GM21529 (cell line): Measurements from ENCODE around the gene HNMT.
"Not testable (repeated sequence)": the region's sequence is repeated elsewhere in the genome, so short reads cannot be mapped to it uniquely, and the experiment has no call there.

Experiments used
- ATAC-seq: cut with Tn5 transposase; IDR thresholded peaks from one replicate; pipeline ENCODE4 v1.9.1; 2021; ENCODE audit not compliant: unreplicated experiment

The HNMT gene

DNA sequence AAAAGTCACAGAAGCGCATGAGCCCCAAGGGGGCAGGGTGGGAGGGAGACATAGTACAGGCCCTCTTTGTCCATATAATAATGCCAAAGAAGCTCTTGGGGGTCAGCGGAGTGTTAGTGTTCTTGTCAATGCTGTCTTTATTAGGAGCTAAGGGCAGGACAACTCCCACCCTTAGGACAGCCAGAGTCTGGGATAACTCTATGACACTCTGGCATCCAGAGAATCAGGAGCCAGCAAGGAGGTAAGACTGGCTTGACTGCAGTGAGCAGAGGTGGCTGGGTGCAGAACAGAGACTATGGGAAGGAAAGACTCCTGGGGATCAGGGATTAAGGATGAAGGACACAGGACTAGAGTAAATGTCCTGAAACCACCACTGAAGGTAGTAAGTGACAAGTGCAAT is 19.0 kb upstream of the HNMT start:
- no peak for ATAC-seq

- ATAC-seq = no peak
These were observed 18.0 kb upstream of the HNMT start for GRCh38 chr2:137946227-137946626.

DNA sequence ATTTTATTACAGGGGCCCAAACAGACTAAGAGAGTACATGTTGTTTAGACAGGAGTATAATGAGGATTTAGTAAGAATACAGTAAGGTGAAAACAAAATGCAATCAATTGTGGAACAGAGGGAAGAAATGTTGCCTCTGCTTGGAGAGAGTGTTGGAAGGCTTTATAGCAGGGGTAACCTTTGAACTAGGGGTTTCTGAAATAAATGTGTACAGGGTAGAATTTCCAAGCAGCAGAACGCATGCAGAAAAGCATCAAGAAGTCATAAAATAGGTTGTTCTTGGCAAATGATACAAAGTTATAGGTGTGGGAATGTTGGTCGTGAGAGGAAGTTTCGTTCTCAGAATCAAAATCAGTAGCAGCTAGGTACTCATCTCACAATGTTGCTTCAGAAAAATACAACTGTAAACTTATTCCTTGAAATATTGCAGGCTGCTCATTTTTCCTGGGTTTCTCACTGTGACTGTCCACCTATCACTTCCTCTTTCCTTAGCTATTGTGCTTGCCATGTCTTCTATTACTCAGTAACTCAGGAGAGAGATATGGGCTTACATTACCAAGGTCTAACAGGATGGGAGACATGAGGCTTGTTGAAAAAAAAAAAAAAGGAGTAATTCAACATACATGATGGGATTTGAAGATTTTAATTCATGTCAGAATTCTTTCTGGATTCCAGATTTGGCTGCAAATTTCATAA is 17.1 kb upstream of the HNMT start:
- ATAC-seq = no peak

GRCh38 chr2:137947728-137948336 is 16.4 kb upstream of the HNMT start:
- no peak for ATAC-seq

DNA sequence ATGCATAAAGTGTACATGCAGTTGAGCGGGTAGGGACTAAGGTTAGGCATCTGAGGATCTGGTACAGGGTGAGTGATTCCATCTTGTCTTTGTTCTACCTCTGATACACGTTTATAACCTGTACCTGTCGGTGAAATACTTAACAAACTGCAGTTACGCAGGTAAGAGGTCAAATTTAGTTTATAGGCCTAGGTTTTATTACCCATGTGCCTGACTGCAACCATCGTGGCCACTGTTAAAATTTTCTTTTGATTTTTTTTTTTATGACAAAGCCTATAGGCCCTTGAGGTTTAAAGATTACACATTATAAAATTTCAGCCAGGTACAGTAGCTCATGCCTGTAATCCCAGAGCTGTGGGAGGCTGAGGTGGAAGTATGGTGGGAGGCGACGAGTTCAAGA is 15.4 kb upstream of the HNMT start:
- no peak for ATAC-seq

- ATAC-seq = no peak
These were observed 14.0 kb upstream of the HNMT start for GRCh38 chr2:137950238-137950637.

DNA sequence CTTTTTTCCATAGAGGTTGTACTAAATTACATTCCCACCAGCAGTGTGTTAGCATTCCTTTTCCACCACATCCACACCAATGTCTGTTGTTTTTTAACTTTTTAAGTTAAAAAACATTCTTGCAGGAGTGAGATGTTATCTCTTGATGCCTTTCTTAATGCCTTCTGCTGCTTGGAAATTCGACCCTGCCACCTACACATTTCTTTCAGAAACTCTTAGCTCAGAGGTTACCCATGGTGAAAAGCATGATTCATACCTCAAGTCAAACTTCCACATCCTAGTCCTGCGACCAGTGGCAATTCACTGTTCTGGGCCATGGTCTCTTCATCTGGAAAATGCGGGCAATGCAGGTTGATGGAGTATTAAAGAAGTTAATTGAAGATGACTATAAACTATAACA is 12.7 kb upstream of the HNMT start:
- no peak for ATAC-seq

DNA sequence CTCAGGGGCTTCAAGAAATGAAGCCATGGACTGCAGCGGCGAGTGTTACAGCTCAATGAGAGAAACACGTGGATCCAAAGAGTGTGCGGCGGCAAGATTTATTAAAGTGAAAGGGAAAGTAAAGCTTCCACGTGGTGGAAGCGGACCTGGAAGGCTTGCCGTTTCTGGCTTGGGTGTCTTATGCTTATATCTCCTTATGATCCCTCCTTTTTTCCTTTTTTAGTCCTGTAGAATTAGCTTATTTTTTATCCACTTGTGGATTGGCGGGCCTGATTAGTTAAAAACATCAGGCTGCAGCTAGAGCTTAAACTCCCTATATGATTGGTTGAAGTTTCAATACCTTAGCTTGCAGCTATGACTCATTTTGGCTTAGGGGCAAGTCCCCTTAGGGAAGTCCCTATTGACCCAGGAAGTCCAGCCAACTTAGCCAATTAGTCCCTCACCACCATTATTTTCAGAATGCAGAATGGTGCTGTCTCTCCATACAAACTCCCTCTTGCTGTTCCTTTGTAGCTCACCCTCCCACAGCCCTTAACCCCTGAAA is 11.6 kb upstream of the HNMT start:
- ATAC-seq = no peak

DNA sequence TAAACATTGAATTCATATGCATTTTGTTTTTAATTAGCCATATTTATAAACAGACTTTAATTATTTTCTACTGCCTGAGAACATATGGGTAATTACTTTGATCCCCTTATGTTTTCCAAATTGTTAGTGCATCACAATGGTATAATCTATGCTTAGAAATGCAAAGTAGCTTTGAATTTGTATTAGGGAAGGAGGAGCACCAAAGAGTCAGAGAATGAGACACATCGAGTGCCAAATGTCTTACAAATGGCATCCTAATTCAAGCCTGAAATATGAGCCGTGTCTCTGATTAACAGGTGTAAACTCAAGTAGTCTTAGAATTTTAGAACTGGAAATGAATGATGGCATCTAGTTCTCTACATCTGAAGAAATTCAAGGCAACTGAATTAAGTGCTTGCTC is 8.7 kb upstream of the HNMT start:
- no peak for ATAC-seq

DNA sequence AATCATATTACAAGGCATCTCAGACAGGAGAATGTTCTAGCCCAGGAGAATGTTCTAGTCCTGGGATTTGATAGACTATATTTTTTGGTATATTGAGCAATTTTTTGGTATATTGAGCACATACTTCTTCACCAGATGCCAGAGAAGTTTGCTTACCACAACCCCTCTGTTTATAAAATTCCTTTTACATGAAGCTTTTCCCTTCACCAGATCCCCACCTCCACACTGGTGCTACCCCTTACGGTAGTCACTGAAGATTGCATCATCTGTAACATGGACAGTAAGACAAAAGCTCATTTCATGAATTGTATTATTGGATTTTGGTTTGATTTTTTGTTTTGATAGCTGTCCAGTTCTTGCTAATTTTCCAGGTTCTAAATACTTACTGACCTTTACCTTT is 7.2 kb upstream of the HNMT start:
- ATAC-seq = no peak

GRCh38 chr2:137959166-137959565 is 5.1 kb upstream of the HNMT start:
- ATAC-seq = no peak

DNA sequence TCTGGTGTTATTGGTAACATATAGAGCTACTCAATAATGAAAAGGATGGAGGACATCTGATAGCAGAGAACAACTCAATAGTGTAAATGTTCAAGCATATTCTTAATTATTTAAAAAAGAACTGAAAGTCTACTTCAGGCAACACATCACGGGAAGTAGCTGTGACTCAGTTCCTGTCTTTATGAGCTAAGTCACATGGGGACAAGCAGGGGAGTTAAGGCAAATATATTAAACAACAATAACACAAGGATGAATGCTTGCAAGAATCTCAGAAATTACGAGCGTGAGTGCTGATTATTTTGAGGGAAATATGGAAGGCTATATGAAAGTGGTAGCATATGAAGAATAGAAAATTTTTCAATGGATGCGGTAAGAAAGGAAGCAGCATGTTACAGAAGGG is 4.0 kb upstream of the HNMT start:
- ATAC-seq = no peak

DNA sequence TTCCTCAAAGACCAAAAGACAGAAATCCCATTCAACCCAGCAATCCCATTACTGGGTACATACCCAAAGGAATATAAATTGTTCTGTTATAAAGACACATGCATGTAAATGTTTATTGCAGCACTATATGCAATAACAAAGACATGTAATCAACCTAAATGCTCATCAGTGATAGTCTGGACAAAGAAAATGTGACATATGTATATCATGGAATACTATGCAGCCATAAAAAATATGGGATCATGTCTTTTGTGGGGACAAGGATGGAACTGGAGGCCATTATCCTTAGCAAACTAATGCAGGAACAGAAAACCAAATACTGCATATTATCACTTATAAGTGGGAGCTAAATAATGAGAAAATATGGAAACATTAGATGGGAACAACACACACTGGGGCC is 2.7 kb upstream of the HNMT start:
- ATAC-seq = no peak

DNA sequence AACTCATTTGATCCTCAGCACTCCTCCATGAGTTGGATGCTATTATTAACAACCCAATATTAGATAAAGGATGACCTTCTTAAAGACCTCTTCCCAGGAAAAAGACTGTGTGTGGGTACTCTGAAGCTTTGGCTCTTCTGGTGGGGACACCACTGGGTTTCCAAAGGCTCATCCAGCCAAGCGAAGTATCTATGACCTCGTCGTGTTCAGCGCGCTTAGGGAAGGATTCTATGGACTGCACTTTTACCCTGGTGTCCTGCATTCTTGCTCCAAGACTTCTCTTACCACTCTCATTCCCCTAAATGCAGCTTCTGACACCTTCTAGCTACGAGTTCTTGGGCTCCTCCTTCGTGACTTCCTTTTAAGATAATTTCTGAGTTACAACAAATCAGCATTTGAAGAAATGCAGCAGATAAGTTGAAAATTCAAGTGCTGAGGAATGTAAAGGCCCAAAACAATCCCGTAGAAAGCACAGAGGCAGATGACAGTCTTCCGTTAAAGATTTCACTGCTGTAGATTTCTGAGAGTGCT is 673 bp upstream of the HNMT start:
- no peak for ATAC-seq

DNA sequence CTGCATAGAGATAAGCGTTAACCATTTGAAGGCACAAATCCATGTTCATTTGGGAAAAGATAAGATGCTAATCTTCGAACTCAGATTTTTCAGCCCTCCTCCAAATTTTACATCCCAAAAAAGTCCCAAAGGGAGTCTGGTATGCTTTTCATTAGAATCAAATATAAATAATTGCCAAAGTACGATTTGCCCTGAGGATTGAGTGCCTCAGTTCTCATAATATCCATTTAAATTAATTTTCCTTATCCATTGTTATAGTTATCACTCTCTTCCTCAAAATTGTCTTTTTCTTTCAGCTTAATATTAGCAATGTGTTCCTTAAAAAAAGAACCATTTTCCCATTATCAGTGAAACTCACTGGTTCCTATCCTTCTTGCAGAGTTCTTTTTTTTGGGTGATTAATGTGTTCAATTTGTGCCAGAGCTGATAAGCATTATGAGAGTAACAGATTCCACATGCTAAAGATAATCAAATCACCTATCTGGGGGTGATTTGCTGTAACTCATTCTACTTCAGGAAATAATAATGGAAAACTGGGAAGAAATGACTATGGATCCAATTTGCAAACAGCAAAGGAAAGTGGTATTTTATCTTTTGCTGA is 686 bp downstream of the HNMT start:
- no peak for ATAC-seq

DNA sequence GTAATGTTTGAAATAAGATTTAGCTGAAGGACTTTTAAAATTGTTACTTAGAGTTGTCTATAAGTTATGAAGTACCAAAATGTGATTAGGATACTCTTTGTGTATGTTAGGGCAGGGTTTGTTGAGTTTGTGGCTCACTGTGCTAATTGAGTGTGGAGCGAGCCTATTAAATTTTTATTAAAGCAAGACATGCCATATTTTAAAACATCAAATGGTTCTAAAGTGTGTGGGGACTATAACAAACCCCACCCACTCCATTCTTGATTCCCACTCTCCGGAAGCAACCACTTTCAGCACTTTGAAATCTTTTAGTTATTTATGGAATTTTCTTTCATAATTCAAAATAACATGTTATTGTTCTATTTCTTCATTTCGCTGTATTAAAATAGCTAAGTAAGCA is 1.8 kb downstream of the HNMT start:
- no peak for ATAC-seq

DNA sequence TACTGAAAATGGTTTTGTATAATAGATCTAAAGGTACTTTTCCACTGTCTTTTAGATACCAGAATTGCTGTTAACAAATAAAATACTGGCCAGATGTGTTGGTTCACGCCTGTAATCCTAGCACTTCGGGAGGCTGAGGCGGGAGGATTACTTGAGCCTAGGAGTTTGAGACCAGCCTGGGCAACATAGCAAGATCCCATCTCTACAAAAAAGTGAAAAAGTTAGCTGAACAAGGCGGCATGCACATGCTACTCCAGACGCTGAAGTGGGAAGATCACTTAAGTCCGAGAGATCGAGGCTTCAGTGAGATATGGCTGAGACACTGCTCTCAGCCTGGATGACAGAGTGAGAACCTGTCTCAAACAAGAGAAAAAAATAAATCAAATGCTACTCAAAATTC is 2.8 kb downstream of the HNMT start:
- ATAC-seq = no peak

- ATAC-seq = no peak
These were observed 4.5 kb downstream of the HNMT start for GRCh38 chr2:137968477-137969417.

DNA sequence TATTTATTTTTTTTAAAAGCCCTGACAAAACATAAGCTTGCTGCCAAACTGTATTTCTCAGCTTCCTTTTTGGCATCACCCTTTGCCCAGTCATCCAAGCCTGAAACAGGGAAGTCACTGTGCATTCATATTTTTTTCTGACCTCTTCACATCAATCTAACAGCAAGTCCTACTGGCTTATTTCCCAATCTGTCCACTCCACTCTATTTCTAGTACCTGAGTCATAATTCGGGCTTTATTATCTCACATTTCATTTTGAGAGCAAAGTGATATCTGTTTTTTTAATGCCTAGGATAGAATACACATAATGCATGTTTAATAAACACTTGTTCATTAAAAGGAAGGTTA is 5.1 kb downstream of the HNMT start:
- ATAC-seq = no peak

- no peak for ATAC-seq
These were observed 5.6 kb downstream of the HNMT start for GRCh38 chr2:137969876-137970275.

DNA sequence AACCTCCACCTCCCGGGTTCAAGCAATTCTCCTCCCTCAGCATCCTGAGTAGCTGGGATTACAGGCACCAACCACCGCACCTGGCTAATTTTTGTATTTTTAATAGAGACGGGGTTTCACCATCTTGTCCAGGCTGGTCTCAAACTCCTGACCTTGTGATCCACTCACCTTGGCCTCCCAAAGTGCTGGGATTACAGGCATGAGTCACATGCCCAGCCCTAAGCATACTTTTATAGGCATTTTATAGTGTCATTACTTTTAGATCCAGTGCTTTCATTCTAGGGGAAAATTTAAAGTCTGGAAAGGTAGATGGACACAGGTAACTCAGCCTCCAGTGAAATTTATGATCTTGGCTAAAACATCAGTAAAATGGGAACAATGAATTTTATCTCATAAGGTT is 7.0 kb downstream of the HNMT start:
- not testable (repeated sequence) for ATAC-seq
